NCI-H524 (cell line): ENCODE measurements around the gene HMCN1.
"Not testable (repeated sequence)": the region's sequence is repeated elsewhere in the genome, so short reads cannot be mapped to it uniquely, and the experiment has no call there.

Experiments used
- DNase-seq, 2 experiments: peaks; one replicate each; lab custom pipeline; 2025; lab: John Stamatoyannopoulos, UW

The HMCN1 gene

GRCh38 chr1:186152620-186153239 is 418.5 kb downstream of the HMCN1 start:
- no peak for DNase-seq

- DNase-seq, result no peak
These were observed 420.5 kb downstream of the HMCN1 start for GRCh38 chr1:186154651-186155050.

- peak in 1 of 2 experiments; percentile 25 for DNase-seq
These were observed 421.4 kb downstream of the HMCN1 start for GRCh38 chr1:186155594-186155993.

GRCh38 chr1:186162895-186163294 is 428.7 kb downstream of the HMCN1 start:
- DNase-seq, result not testable (repeated sequence)

GRCh38 chr1:186164773-186165172 is 430.6 kb downstream of the HMCN1 start:
- DNase-seq, result no peak

GRCh38 chr1:186165303-186165702 is 431.1 kb downstream of the HMCN1 start:
- no peak for DNase-seq

- no peak for DNase-seq
These were observed 433.0 kb downstream of the HMCN1 start for GRCh38 chr1:186167096-186167668.

GRCh38 chr1:186175588-186175987 is 441.4 kb downstream of the HMCN1 start:
- no peak for DNase-seq

GRCh38 chr1:186178426-186179043 is 444.3 kb downstream of the HMCN1 start:
- peak in 1 of 2 experiments; percentile 27 for DNase-seq

GRCh38 chr1:186179231-186179630 is 445.0 kb downstream of the HMCN1 start:
- DNase-seq, result peak; percentile 63 to 87

- DNase-seq, result no peak
These were observed 449.0 kb downstream of the HMCN1 start for GRCh38 chr1:186183219-186183618.

- no peak for DNase-seq
These were observed 449.9 kb downstream of the HMCN1 start for GRCh38 chr1:186183970-186184628.

GRCh38 chr1:186186251-186186650 is 452.1 kb downstream of the HMCN1 start:
- not testable (repeated sequence) for DNase-seq

- DNase-seq, result no peak
These were observed 453.4 kb downstream of the HMCN1 start for GRCh38 chr1:186187601-186188000.

GRCh38 chr1:186188004-186188539 is 453.9 kb downstream of the HMCN1 start:
- no peak for DNase-seq

GRCh38 chr1:186188736-186189135 is 454.5 kb downstream of the HMCN1 start:
- DNase-seq, result no peak

GRCh38 chr1:186189156-186189555 is 455.0 kb downstream of the HMCN1 start:
- no peak for DNase-seq

- DNase-seq, result no peak
These were observed 457.3 kb downstream of the HMCN1 start for GRCh38 chr1:186191511-186191910.

GRCh38 chr1:186193224-186193623 is 459.0 kb downstream of the HMCN1 start:
- no peak for DNase-seq

- DNase-seq, result no peak
These were observed 460.0 kb downstream of the HMCN1 start for GRCh38 chr1:186194107-186194756.

GRCh38 chr1:186195377-186195931 is 461.3 kb downstream of the HMCN1 start:
- DNase-seq, result no peak

- DNase-seq, result no peak
These were observed 468.1 kb downstream of the HMCN1 start for GRCh38 chr1:186202271-186202764.
